Skeletal muscle tissue (tissue), 1 donor: ENCODE data around the gene AIFM1. TPM values are rescaled to one million over a fixed set of nuclear protein-coding genes. Genes with fewer than 3 reads are reported as not detected.

Source experiments
- total RNA-seq: library from RNA; depleted of rRNA; stranded (reverse); fragments of >200 nt; gene quantifications from one replicate; pipeline ENCODE4 v1.2.3, GENCODE V29; 2014

Gene AIFM1
- total RNA-seq, 1 donor from 2014 or later: 19.3 TPM

Other genes with a start within 250 kb of the AIFM1 start
- gene BCORL1, start 183.2 kb downstream of the AIFM1 start, total RNA-seq: 5.2 TPM
- gene ELF4, start 55.3 kb downstream of the AIFM1 start, total RNA-seq: 5.7 TPM
- gene RAB33A, start 6.1 kb upstream of the AIFM1 start, total RNA-seq: 1.6 TPM
- 5.7 TPM for gene ZNF280C, start 103.1 kb upstream of the AIFM1 start, total RNA-seq
- gene SLC25A14, start 174.1 kb upstream of the AIFM1 start, total RNA-seq: 5.7 TPM
- not detected for gene GPR119, start 219.8 kb upstream of the AIFM1 start, total RNA-seq
- 23.0 TPM for gene RBMX2, start 236.1 kb upstream of the AIFM1 start, total RNA-seq